Mesendoderm (in vitro differentiated cells): ENCODE results near the gene PTPRS.

ENCODE experiments used
- DNase-seq: peaks from one replicate; pipeline ENCODE4 v3.0.0; 2013
- H2AK5ac ChIP-seq: 2 replicates; pipeline ENCODE4 v1.6.1; 2013; ENCODE audit warnings: low read length, inconsistent platforms
- H2BK120ac ChIP-seq: 2 replicates; pipeline ENCODE4 v1.6.1; 2013; ENCODE audit warnings: low read depth, mild to moderate bottlenecking, low read length, moderate library complexity, mixed read lengths
- H2BK15ac ChIP-seq: replicated peaks from 2 replicates; pipeline ENCODE4 v1.6.1; 2013; ENCODE audit warnings: low read depth, mild to moderate bottlenecking, moderate library complexity
- H2BK5ac ChIP-seq: 2 replicates; pipeline ENCODE4 v1.6.1; 2013; ENCODE audit warnings: low read length, inconsistent platforms
- H3K18ac ChIP-seq: 2 replicates; pipeline ENCODE4 v1.6.1; 2013; ENCODE audit warnings: mild to moderate bottlenecking, low read length, mixed read lengths
- H3K23ac ChIP-seq: one replicate; pipeline ENCODE4 v1.6.1; 2013; ENCODE audit warnings: low read length
- H3K27ac ChIP-seq: 2 replicates; pipeline ENCODE4 v1.5.1; 2013; ENCODE audit warnings: low read depth, mild to moderate bottlenecking, inconsistent platforms, low read length, moderate library complexity
- H3K27me3 ChIP-seq: 2 replicates; pipeline ENCODE4 v1.6.1; 2013; ENCODE audit warnings: low read length, control low read depth, mild to moderate bottlenecking, inconsistent platforms; ENCODE audit not compliant: insufficient read depth, poor library complexity
- H3K36me3 ChIP-seq: 2 replicates; pipeline ENCODE4 v1.6.1; 2013; ENCODE audit warnings: low read length, inconsistent platforms; ENCODE audit not compliant: control insufficient read depth, insufficient read depth
- H3K4ac ChIP-seq: one replicate; pipeline ENCODE4 v1.6.1; 2013; ENCODE audit warnings: low read depth, mild to moderate bottlenecking, low read length, moderate library complexity
- H3K4me1 ChIP-seq: 2 replicates; pipeline ENCODE4 v1.6.1; 2013; ENCODE audit warnings: low read depth, low read length, inconsistent platforms; ENCODE audit not compliant: control insufficient read depth
- H3K4me2 ChIP-seq: 2 replicates; pipeline ENCODE4 v1.6.1; 2013; ENCODE audit warnings: low read length
- H3K4me3 ChIP-seq: 2 replicates; pipeline ENCODE4 v1.5.1; 2013; ENCODE audit warnings: mild to moderate bottlenecking, low read length
- H3K56ac ChIP-seq: one replicate; pipeline ENCODE4 v1.6.1; 2013; ENCODE audit warnings: low read length
- H3K79me1 ChIP-seq: 2 replicates; pipeline ENCODE4 v1.6.1; 2013; ENCODE audit warnings: low read length, inconsistent platforms
- H3K79me2 ChIP-seq: 2 replicates; pipeline ENCODE4 v1.6.1; 2013; ENCODE audit warnings: mild to moderate bottlenecking, low read length; ENCODE audit not compliant: control insufficient read depth, insufficient read depth
- H3K9ac ChIP-seq: 2 replicates; pipeline ENCODE4 v1.6.1; 2013; ENCODE audit warnings: low read length, inconsistent platforms
- H4K5ac ChIP-seq: one replicate; pipeline ENCODE4 v1.6.1; 2013; ENCODE audit warnings: low read length
- H4K8ac ChIP-seq: one replicate; pipeline ENCODE4 v1.6.1; 2013; ENCODE audit warnings: low read depth, mild to moderate bottlenecking, control low read depth, low read length, moderate library complexity
- WGBS: extraction: QIAGEN DNeasy Blood & Tissue Kit; methylation state at CpG from one replicate; pipeline ENCODE4 v1.1.7; 2013; ENCODE audit warnings: low lambda C conversion rate, missing lambda C conversion rate; ENCODE audit not compliant: insufficient coverage; ENCODE audit errors: extremely low coverage; 5-methylcytosine and 5-hydroxymethylcytosine counted together

The PTPRS gene

DNA sequence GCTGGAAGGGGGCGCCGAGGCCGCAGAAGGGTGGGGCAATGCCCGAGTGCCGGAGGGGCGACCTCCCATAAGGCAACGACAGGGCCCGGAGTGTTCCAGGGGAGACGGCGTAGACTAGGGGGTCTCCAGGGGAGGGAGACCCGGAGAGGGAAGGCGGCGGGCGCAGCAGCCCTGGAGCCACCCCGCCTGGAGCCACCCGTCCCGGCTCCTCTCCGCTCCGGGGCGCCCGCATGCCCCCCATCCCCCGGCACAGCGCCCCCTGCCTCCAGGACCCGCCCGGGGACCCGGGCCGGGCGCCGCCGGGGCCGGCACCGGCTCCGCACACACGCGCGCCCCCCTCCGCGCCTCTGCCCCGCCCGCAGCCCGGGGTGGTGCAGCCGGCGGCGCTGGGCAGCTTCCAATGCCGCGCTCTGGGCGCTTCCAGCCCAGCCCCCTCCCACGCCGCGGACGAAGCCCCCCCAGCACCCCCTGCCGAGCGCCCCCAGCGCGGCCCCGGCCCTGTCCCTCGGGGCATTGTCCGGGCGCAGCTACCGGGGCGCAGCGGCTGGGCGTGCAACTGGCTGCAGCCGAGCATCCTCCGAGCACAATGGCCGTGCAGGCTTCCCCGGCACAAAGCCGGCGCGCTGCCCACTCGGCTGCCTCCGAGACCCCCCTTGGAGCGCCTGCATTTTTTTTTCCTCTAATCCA lies 519 bp downstream of the PTPRS start:
- peak overlapping the region; percentile 85 for H3K27ac ChIP-seq
- no peak overlapping the region for H2BK5ac ChIP-seq
- H2AK5ac ChIP-seq: no peak overlapping the region
- H2BK120ac ChIP-seq: peak overlapping the region; percentile 29
- H3K36me3 ChIP-seq: no peaks in the 10 kb centered on the region
- H3K79me1 ChIP-seq: peaks cover 10% of the 10 kb centered on the region
- no peak overlapping the region for H2BK15ac ChIP-seq
- peaks cover 5% of the 10 kb centered on the region for H3K79me2 ChIP-seq
- H3K4me1 ChIP-seq: peaks cover 3% of the 10 kb centered on the region
- H3K56ac ChIP-seq: peak overlapping the region; percentile 89
- peak overlapping the region; percentile 87 for H3K4ac ChIP-seq
- H3K27me3 ChIP-seq: no peaks in the 10 kb centered on the region
- peak overlapping the region; percentile 56 for H3K4me3 ChIP-seq
- H3K23ac ChIP-seq: no peak overlapping the region
- no peak for DNase-seq
- peak overlapping the region; percentile 14 for H3K4me2 ChIP-seq
- H3K18ac ChIP-seq: peak overlapping the region; percentile 98
- peak overlapping the region; percentile 79 for H3K9ac ChIP-seq
- WGBS: no CpG with 5 or more reads among the region's 73 CpGs
- no peak overlapping the region for H4K5ac ChIP-seq
- H4K8ac ChIP-seq: peak overlapping the region; percentile 7

DNA sequence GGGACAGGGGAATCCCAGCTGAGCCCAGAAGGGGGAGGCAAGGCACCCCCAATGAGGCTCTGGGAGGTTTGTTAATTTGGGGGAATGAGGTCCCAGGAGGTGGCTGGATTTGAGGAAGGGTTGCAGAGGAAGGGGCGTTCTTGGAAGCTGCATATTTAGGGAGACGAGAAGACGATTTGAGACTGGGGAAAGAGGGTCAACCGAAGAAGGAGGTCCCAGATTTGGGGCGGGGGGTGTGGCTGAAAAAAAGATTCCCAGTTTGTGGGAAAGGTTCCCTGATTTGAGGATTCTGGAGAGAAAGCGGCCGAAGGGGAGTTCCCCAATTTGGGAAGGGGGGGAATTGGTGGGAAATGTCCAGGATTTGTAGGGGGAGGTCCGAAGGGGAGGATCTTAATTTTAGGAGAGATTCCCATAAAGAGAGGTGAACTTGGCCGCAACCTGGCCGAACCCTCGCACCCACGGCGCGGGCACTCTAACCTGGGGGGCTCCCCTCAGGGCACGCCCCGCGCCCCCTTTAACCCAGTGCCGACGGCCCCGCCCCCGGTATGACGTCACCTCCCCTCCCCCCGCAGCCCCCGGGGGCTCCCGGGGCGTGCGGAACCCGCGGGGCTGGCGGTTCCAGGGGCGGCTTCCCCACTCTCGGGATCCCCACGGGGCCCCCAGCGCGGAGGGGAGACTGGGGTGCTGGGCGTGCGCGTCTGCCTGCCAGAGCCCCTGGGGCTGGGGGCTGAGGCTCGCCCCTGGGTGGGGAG lies 1.2 kb downstream of the PTPRS start:
- H3K4me2 ChIP-seq: peak overlapping the region; percentile 91
- H3K79me2 ChIP-seq: peaks cover 11% of the 10 kb centered on the region
- peak overlapping the region; percentile 87 for H3K4ac ChIP-seq
- peak overlapping the region; percentile 79 for H3K9ac ChIP-seq
- H3K23ac ChIP-seq: peak overlapping the region; percentile 24
- H3K27me3 ChIP-seq: no peaks in the 10 kb centered on the region
- peak overlapping the region; percentile 29 for H2BK120ac ChIP-seq
- peak overlapping the region; percentile 72 for H3K56ac ChIP-seq
- peak overlapping the region; percentile 98 for H3K18ac ChIP-seq
- H4K5ac ChIP-seq: no peak overlapping the region
- H3K36me3 ChIP-seq: no peaks in the 10 kb centered on the region
- no peak overlapping the region for H2BK15ac ChIP-seq
- peak overlapping the region; percentile 56 for H3K4me3 ChIP-seq
- WGBS: no CpG with 5 or more reads among the region's 39 CpGs
- H2AK5ac ChIP-seq: no peak overlapping the region
- H3K4me1 ChIP-seq: peaks cover 3% of the 10 kb centered on the region
- no peak overlapping the region for H4K8ac ChIP-seq
- DNase-seq: no peak
- no peak overlapping the region for H3K27ac ChIP-seq
- H3K79me1 ChIP-seq: peaks cover 12% of the 10 kb centered on the region
- H2BK5ac ChIP-seq: no peak overlapping the region

DNA sequence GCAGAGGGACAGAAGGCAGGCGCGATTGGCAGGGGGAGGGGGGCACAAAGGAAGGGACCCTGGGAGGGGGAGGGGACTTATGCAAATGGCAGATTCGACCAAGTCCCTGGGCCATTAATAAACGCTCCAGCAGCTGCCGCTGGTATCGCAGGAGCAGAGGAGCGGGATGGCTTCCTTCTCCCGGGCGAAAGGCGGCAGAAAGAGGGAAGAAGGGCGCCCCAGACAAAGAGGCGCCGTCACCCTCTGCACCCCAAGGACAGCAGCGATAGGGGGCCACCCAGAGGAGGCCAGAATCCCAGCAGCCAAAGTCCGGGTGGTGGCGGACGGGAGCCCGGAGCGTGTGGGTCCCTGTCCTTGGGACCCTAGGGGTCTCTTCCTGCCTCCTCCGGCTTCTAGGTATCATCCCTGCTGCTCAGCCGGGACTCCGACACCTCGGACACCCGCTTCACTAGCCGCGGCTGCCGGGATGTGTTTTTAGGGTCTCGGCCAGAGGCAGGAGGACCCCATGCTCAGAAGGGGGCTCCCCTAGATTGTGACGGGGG lies 1.9 kb downstream of the PTPRS start:
- H3K4me1 ChIP-seq: peaks cover 3% of the 10 kb centered on the region
- peak overlapping the region; percentile 51 for H3K4me3 ChIP-seq
- peak overlapping the region; percentile 98 for H3K18ac ChIP-seq
- H3K27ac ChIP-seq: peak overlapping the region; percentile 23
- peak overlapping the region; percentile 91 for H3K4me2 ChIP-seq
- H4K8ac ChIP-seq: no peak overlapping the region
- no peak overlapping the region for H2BK15ac ChIP-seq
- H3K23ac ChIP-seq: peak overlapping the region; percentile 24
- DNase-seq: peak; percentile 84
- H3K56ac ChIP-seq: peak overlapping the region; percentile 72
- no peak overlapping the region for H4K5ac ChIP-seq
- H3K9ac ChIP-seq: peak overlapping the region; percentile 79
- H3K4ac ChIP-seq: no peak overlapping the region
- peaks cover 14% of the 10 kb centered on the region for H3K79me1 ChIP-seq
- no CpG with 5 or more reads among the region's 29 CpGs for WGBS
- peaks cover 14% of the 10 kb centered on the region for H3K79me2 ChIP-seq
- H2BK120ac ChIP-seq: no peak overlapping the region
- H2AK5ac ChIP-seq: no peak overlapping the region
- H2BK5ac ChIP-seq: no peak overlapping the region
- no peaks in the 10 kb centered on the region for H3K27me3 ChIP-seq
- no peaks in the 10 kb centered on the region for H3K36me3 ChIP-seq

DNA sequence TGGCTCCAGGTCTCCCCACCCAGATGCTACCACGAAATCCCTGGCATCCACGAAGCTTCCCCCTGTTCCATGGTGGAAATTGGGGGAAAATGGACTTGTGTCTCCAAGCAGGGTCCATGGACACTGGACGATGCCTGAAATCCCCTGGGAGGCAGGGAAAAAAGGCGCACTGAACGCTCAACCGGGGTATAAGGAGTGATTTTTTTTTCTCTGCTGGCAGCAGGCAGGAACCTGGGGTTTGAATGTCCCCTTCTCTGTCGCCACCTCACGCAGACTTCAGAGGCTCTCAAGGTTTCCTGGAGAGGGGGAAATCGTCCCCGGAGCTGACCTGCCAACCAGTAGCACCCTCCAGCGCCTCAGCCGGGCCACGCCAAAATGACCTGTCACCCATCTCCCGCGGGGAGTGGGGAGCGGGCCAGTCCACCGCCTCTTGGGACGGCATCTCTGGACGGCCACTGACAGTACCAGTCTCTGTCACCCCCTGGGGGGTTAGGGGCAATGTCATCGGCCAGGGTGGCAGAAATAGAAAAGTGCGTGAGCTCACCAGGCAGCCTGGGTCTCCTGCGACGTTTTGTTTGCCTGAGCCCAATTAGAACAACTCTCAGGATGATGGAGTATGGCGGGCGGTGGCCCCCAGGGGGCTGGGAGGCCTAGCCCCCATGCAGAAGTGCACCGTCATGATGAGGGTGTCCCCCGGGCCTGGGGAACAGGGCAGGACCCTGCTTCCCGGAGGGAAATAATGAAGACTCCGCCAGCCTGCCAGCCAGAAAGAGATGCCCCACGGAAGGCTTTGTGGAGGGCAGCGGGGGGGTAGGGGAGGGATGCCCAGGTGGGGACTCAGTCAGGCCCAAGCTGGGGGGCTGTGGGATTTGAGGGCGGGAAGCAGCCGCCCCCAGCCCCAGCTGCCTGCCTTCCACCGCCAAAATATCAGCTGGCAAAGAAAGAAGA lies 2.6 kb downstream of the PTPRS start:
- Histone ChIP-seq H3K9ac (peak overlapping the region; percentile 13), H2BK5ac (no peak overlapping the region), H3K4me2 (no peak overlapping the region), H3K18ac (no peak overlapping the region), H4K8ac (no peak overlapping the region), H3K27ac (no peak overlapping the region), H3K56ac (peak overlapping the region; percentile 72), H3K4me1 (peaks cover 3% of the 10 kb centered on the region), H2BK15ac (no peak overlapping the region), H3K79me1 (peaks cover 19% of the 10 kb centered on the region), H2AK5ac (no peak overlapping the region), H4K5ac (no peak overlapping the region), H3K36me3 (no peaks in the 10 kb centered on the region), H3K4me3 (no peak overlapping the region), H3K79me2 (peaks cover 19% of the 10 kb centered on the region), H3K23ac (no peak overlapping the region), H2BK120ac (no peak overlapping the region), H3K4ac (no peak overlapping the region), H3K27me3 (no peaks in the 10 kb centered on the region)
- DNase-seq: no peak
- no CpG with 5 or more reads among the region's 34 CpGs for WGBS

DNA sequence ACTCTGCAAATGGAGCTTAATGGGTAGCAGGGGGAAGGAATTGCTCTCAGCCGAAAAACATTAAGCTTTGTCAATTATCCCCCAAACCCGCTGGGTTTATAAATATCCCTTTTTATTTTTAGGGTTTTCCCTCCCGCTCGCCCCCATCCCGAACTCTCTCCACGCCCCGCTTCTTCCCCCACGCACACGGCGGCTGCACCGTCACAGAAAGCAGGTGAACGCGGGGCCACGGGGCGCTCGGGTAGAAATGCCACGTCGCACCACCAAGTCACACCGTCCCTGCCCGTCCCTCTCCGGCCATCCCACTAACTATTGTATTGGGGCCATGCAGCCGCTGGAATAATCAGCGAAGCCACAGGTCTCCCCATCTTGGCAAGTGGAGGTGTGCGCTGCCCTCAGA lies 3.5 kb downstream of the PTPRS start:
- H3K4ac ChIP-seq: no peak overlapping the region
- H3K23ac ChIP-seq: no peak overlapping the region
- H4K8ac ChIP-seq: no peak overlapping the region
- peaks cover 21% of the 10 kb centered on the region for H3K79me1 ChIP-seq
- H3K4me3 ChIP-seq: no peak overlapping the region
- WGBS: no CpG with 5 or more reads among the region's 24 CpGs
- no peak overlapping the region for H3K18ac ChIP-seq
- H4K5ac ChIP-seq: no peak overlapping the region
- H3K27ac ChIP-seq: no peak overlapping the region
- H2BK15ac ChIP-seq: no peak overlapping the region
- H3K4me2 ChIP-seq: no peak overlapping the region
- no peak overlapping the region for H3K56ac ChIP-seq
- no peak overlapping the region for H2AK5ac ChIP-seq
- DNase-seq: no peak
- no peak overlapping the region for H2BK120ac ChIP-seq
- no peaks in the 10 kb centered on the region for H3K36me3 ChIP-seq
- peaks cover 3% of the 10 kb centered on the region for H3K4me1 ChIP-seq
- peaks cover 21% of the 10 kb centered on the region for H3K79me2 ChIP-seq
- H3K27me3 ChIP-seq: no peaks in the 10 kb centered on the region
- no peak overlapping the region for H3K9ac ChIP-seq
- no peak overlapping the region for H2BK5ac ChIP-seq
